SKM-1 (cell line): ENCODE measurements around the gene RPH3AL.
"Not testable (repeated sequence)": the region's sequence is repeated elsewhere in the genome, so short reads cannot be mapped to it uniquely, and the experiment has no call there.

Source experiments
- DNase-seq: peaks from one replicate; lab custom pipeline; 2025; ENCODE audit not compliant: unreplicated experiment; lab: John Stamatoyannopoulos, UW

The RPH3AL gene

GRCh38 chr17:320809-321385 is 31.7 kb downstream of the RPH3AL start:
- no peak for DNase-seq

GRCh38 chr17:320139-320538 is 32.5 kb downstream of the RPH3AL start:
- DNase-seq, result no peak

- no peak for DNase-seq
Measured at GRCh38 chr17:319266-319665, 33.3 kb downstream of the RPH3AL start.

DNA sequence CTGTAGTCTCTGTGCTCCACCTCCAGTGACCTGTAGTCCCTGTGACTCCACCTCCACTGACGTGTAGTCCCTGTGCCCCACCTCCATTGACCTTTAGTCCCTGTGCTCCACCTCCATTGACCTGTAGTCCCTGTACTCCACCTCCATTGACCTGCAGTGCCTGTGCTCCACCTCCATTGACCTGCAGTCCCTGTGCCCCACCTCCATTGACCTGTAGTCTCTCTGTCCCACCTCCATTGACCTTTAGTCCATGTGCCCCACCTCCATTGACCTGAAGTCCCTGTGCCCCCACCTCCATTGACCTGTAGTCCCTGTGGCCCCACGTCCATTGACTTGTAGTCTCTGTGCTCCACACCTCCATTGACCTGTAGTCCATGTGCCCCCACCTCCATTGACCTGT is 35.5 kb downstream of the RPH3AL start:
- DNase-seq, result not testable (repeated sequence)

DNA sequence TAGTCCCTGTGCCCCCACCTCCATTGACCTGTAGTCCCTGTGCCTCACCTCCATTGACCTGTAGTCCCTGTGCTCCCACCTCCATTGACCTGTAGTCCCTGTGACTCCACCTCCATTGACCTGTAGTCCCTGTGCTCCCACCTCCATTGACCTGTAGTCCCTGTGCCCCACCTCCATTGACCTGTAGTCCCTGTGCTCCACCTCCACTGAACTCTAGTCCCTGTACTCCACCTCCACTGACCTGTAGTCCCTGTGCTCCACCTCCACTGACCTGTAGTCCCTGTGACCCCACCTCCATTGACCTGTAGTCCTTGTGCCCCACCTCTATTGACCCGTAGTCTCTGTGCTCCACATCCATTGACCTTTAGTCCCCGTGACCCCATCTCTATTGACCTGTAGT is 37.2 kb downstream of the RPH3AL start:
- not testable (repeated sequence) for DNase-seq

GRCh38 chr17:314614-314944 is 38.0 kb downstream of the RPH3AL start:
- not testable (repeated sequence) for DNase-seq

GRCh38 chr17:313911-314613 is 38.5 kb downstream of the RPH3AL start:
- no peak for DNase-seq

DNA sequence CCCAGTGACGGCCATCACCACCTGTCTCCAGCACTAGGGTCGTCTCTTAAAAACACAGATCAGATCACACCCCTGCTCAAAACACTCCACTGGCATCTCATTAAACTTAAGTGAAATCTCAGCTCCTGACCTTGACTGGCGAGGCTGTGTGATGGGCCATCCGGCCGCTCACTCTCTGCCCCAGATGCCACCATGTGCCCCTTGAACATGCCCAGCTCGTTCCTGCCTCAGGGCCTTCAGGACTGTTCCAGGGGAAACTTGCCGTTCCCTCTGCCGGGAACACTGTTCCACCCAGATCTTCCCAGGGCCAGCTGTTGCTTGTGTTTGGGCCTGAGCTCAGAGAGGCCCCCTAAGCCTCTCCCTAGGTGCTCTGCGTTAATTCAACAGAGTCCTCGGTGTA is 39.4 kb downstream of the RPH3AL start:
- no peak for DNase-seq

DNA sequence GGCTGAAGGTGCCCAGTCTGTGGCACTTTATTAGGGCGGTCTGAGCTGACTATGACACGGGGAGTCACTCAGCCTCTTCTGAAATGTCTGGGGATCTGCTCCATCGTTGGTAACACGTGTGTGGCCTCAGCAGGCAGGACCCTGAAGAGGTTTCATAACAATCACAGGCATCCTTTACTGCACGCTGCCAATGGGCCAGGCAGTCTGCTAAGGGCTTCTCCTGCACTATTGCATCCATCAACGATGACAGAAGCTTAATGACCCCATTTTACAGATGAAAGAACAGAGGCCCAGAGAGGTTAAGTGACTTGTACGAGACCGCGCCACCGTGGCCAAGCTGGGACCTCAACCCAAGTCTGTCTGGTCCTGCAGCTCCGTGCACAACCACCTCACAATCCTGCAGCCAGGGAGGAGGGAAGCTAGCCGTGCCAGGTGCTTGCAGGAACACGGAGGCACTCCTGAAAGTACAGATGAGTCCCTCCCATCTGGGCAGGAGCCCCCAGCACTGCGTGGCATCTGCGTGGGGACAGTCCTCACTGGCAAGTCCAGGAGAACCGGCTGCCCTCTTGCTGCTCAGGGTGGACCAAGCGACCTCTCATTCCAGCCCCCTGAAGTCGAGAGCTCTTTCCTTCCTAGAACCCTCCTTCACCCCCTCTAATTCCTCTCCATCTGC is 40.0 kb downstream of the RPH3AL start:
- no peak for DNase-seq

- no peak for DNase-seq
Measured at GRCh38 chr17:311119-311782, 41.4 kb downstream of the RPH3AL start.

DNA sequence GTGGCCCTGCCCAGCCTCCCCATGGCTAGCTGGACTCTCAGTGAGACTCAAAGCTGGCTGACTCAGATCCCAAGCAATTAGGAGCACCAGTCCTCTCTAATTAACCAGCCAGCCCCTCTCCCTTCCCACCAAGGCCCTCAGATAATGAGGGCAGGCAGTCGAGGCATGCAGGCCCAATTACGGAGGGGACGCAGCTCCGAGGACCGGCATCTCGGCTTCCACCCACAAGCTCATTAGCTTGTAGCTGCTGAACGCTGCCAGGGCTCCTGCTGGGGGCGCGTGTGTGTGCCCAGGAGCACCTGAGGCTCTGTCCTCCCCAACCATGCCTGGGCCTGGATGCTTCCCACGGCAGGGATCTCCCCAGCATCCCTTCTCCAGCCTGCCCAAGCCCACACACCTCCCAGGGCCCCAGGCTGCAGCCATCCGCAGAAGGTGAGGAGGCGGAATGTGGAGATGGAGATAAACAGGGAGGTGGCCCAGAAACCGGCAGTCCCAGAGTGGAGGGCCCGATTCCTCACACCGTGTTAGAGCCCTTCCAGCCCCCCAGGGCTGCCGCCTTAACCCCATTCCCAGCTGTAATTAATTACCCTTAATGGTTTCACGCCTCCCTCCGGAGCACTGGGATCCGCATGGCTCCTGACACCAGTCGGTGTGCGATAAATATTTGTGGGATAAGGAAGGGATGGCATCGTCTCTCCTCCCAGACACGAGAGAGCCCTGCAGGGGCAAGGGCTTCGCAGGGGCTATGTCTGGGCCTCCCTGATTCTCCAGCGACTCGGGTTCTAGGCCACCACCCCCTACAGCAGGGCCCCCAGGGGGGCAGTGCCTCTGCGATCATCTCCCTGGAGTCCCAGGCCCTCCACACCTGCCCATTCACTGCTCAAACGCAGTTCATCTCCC is 42.2 kb downstream of the RPH3AL start:
- no peak for DNase-seq

- DNase-seq, result no peak
Measured at GRCh38 chr17:309361-309888, 43.2 kb downstream of the RPH3AL start.

DNA sequence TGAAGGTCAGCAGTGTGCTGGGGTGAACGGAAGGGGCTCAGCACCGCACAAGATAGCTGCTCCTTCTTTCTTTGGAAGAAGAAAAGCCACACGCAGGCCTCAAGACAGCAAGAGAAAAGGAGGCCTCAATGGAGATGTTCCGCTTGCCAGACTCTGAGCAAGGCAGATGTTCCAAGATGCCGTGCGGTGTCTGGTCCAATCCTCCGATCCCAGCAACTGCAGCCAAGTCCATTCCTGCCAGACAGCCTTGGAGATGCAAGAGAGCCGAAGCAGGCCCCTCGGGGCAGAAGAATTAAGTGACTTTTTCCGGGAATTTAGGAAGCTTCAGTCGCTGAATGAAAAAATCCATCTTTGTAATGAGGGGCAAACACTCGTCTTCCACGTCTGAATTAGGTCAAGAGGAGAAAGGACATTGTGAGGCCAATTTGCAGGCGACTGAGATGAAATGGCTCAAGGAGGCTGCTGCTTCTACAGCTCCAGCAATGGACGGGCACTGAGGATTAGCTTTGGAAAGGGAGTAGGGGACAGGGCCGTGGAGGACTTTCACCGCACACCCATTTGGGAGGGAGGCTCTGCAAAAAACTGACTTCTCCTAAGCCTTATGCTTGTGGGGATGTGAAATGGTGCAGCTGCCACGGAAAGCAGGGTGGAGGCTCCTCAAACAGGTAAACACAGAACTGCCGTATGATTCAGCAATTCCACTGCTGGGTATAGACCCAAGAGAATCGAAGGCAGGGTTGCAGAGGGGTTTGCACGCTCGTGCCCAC is 44.7 kb downstream of the RPH3AL start:
- DNase-seq, result no peak

DNA sequence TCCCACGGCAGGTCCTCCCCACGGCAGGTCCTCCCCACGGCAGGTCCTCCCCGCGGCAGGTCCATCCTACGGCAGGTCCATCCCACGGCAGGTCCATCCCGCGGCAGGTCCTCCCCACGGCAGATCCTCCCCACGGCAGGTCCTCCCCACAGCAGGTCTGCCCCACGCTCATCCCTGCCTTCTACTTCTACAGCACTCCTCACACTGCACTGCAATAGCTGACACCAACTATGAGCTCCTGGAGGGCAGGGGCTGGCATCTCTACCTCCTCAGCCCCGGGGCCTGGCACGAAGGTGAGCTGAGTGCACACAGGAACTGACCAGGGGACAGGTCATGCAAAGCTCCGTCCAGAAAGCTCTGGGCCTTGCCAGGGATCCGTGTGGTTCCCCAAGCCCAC is 45.3 kb downstream of the RPH3AL start:
- no peak for DNase-seq

DNA sequence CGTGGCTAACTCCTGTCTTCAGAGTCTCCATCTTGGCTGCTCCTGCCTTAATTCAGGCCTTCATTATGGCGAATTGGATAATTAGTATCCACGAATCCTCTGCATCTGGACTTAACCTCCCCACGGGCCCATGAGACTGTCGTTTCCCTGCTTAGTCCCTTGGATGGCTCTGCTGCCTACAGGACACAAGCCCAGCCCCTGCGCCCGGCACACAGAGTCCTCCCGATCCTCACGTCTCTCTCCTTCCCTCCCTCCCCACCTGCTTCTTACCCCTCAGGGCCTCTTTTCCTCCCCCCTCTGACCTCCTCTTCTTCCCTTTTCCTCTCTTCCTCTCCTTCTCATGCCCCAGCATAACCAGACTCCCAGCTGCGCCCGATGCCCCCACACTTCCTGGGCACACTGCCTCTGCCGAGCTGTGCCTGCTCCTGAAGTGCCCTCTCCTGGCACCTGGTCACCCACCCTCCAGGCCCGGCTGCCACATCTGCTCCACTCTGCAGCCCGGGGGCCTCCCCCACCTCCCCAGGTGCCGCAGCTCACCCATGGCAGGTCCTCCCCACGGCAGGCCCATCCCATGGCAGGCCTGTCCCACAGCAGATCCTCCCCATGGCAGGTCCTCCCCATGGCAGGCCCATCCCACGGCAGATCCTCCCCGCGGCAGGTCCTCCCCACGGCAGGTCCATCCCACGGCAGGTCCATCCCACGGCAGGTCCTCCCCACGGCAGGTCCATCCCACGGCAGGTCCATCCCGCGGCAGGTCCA is 45.9 kb downstream of the RPH3AL start:
- no peak for DNase-seq

DNA sequence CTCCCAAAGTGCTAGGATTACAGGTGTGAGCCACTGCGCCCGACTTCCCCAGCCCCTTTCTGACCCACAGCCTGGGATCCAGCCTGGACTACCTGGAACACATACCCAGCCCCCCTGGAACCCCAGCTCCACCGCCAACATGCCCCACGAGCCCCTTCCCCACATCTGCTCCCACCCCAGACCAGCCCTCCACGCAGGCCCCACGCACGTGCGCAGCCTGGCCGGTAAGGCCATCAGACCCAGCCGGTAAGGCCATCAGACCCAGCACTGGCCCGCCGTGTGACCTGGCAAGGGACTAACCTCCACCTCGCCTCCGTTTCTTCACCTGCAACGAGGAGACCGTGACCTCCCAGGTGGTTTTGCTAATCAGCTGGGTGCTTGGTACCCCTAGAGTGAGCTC is 46.5 kb downstream of the RPH3AL start:
- DNase-seq, result no peak

- no peak for DNase-seq
Measured at GRCh38 chr17:305090-305976, 47.3 kb downstream of the RPH3AL start.

- DNase-seq, result no peak
Measured at GRCh38 chr17:304461-304860, 48.1 kb downstream of the RPH3AL start.
